NCI-H2227 treated with DMSO at 0.1 percent for 48 hours (cell line): ENCODE data around the gene TPPP3.
A peak's percentile ranks its signal among the peaks of the same experiment; 100 is the strongest.

Experiments used
- DNase-seq: peaks from one replicate; lab custom pipeline; 2025; lab: John Stamatoyannopoulos, UW

Gene TPPP3

DNA sequence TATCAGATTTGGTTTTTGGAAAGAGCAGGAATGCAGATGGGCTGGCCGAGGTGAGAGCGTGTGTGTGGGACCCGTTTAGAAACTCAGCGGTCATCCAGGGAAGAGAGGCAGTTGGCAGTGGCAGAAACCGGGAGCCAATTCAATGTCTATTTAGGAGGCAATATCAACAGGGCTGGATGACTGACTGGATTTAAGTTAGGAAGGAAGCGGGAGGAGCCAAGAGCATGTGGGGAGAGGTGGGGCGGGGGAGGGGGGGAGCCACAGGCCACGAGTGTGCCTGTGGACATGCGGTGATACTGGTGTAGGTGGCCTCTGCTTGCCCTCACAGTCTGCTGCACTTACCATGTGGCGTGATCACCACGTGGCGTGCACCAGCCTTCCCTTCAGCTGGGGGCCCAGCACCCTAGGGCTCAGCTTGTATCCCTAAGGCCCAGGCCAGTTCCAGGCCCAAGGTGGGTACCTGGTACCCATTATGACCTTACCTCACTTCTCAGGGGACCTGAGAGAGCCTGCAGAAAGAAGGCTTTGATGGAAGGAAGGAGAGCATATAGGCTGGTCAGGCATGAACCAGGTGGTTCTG lies 10.8 kb upstream of the TPPP3 start:
- no peak for DNase-seq

DNA sequence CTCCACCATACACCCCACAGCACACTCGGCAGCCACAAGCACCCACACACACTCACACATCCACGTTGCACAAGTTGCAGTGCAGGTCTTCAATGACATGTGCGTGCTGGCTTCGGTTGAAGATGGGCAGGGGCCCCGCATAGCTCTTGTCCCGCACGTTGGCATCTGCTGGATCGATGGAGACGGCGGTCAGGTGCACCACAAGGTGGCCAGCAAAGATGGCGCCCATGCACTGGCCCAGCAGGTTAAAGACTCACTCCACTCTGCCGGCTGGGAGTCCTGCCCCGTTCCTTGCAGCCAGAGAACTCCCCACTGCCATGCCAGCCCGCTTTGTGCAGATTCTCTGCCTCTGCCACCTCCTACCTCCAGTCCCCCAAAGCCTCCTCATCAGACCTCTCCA lies 7.6 kb upstream of the TPPP3 start:
- no peak for DNase-seq

DNA sequence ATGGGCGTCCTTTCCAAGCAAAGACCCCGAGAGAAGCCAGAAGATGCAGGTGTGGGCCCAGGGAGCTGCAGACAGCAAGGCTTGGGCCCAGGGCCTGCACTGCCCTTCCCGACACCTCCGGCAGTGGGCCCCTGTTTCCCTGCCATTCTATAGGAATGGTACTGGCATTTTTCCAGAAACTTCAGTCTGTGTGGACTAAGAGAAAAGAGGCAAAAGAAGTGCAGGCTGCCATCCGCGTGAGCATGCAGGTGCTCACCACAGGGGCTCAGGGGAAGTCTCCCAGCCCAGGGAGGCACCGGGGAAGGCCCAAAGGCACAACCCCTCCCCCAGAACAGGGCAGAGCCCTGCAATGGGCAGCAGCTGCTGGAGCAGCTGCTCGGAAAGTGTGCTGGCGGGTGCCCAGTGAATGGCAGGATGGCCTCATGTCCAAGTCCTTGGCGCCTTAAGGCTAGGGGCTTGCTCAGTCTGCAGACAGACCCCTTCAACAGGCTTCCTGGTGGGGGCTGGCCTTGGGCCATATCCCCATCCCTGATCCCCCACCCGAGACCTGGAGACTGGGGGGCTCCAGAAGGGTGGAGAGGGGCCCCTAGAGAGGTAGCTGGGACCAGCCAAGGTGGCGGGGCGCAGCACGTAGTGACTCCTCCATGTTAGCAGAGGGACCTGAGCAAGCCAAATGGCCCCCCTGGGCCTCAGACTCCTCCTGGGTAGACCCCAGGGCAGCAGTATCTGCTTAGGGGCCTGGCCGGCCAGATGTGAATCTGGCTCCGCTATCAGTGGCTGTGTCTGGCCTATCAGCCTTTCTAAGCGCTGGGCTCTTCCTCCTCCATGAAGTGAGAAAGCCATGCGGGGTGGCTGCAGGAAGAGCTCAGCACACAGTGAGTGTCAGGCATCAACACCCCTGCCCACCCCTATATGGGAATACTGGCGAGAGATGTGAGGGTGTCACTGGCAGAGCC lies 6.7 kb upstream of the TPPP3 start:
- DNase-seq = no peak

DNA sequence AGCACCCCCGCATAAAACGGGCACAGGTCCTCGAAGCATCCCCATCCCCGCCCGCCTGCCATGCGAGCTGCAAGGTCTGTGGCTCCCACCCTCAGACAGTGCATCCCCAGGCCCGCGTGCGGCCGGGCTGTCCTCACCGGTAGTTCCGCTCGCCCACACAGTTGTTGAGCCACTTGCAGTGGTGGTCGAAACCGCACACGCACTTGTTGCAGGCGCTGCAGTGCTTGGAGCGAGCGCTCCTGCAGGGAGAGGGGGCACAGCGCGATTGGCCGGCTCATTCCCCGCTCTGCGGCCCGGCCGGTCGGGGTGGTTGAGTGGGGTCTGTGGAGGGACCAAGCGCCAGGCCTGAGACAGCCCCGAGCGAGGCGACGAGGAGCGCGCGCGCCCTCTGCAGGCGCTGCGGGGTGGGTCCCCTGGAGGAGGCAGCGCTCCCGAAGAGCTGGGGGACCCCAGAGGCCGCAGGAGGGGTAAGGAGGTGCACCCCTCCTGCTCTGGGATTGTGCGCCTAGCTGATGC lies 6.0 kb upstream of the TPPP3 start:
- no peak for DNase-seq

DNA sequence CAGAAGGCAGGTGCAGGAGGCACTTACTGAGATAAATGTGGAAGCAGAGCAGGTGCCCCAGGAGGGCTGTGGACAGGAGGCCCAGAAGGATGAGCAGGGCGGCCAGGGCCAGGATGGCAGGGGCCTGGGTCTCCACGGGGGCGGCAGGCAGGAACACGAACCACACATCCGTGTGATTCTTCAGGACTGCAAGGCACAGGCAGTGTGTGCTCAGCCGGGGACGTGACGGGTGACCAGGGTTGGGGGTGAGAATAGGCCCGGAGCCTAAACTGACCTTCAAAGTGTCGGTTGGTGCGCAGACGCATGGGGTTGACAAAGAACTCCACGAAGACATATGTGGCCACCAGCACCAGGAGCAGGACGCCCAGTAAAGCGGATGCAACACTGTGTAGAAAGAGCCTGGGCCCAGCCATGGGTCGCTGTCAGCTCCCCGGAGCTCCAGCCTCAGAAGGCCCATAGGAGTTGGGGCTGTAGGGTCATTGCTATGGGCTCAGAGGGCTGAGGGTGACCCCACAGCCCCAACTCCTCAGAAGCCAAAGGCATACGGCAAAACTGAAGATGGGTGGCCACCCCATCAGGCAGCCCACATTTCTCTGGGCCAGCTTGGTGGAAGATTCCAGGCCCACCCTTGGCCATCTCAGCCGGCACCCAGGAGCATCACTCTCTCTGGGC lies 5.4 kb upstream of the TPPP3 start:
- no peak for DNase-seq

DNA sequence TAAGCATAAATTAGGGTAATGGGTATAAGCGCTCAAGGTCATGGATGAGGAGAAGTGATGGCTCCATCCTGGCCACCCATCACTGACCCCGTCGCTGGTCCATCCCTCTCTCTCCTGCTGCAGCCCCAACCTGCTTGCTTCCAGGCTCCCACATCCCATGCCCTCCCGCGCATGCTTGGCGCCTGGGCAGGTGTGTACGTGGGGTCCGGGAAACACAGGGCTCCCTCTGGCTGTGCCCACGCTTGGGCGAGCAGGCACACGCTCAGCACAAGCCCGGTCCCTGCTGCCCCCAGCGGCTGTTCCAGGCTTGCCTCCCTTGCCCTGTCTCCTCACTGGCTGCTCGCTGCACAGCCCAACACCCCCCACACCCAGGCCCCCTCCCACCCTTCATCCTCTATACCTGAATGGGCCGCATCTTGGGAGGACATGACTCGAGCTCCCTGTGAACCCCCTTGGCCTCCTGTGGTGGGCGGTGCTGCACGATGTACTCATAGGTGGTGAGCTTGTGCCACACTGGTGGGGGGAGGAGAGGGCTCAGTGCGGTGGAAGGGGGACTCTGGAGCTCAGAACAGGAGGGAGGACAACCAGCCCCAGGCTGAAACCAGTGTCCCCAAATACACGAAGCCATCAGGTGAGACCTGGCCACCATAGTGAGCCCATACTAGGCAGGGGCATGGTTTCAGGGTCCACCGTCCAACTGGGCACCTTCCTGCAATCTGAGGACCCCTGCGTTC lies 4.7 kb upstream of the TPPP3 start:
- DNase-seq = no peak

DNA sequence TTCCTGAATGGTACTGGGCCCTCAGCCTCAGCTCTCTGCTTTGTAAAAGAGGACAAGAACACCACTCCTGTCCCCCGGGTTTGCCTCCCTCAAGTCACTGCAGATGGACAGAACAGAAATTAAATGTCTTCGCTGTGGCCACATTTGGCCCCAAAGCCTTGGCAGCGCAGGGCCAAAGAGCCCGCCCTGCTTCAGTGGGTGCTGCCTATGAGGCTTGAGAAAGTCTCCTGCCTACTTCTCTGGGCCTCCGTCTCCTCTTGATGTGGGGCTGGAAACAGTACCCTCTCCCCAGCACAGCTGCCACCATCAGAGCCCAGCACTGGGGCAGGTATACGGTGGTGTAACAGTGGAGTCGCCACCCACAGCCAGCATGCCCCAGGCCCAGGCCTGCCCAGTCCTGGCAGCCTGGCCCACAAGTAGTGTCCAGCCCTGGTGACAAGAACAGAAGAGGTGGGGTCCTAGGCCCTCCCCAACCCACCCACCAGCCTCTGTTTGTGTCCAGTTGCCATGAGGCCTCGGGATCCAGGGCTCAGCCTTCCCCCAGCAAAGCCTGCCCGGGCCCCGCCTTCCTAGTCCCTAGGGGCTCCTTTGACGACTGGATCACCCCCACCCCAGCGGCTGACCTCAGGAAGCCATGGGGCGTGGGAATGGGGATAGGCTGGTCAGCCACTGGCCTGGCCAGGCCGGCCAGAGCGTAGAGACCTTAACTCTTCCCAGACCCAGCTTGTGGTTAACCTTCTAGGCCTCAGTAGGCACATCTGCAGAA lies 3.9 kb upstream of the TPPP3 start:
- no peak for DNase-seq

DNA sequence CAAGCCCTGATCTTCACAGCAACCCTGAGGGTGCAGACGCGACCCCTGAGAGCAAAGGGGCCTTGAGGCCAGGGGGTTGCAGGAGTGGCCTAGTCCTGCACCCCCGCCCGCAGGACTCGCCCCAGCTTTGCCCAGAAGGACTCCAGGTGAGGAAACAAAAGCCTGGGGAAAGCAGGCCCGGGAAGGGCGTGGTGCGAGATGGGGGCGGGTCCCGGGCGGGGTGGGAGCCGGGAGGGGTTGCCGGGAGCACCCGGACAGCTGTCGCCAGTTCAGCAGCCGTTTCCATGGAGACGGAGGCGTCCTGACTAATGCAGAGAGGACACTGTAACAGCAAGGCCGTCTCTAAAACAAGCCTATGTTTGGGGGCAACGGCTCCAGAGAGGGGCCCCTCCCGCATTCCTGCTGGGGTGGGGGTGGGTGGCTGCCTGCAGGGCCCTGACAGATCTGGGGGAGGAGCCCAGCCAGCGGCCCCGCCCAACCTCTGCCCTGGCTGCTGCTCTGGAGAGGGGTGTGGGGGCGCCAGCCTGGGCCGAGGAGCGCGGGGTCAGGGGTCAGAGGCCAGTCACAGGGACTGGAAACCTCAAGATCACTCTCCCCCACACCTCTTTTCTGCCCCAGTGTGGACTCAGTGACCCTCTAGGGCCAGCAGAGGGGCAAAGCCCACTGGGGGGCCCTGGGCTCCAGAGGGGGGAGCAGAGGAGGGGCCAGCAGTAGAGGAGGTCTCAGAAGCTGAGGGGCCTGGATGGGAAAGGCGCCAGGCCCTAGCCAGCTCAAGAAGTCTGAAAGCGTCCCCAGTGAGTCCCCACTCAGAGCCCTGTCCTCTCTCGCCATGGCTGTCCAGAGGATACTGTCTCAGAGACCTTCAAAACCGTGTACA lies 3.1 kb upstream of the TPPP3 start:
- peak; percentile 48 for DNase-seq

DNA sequence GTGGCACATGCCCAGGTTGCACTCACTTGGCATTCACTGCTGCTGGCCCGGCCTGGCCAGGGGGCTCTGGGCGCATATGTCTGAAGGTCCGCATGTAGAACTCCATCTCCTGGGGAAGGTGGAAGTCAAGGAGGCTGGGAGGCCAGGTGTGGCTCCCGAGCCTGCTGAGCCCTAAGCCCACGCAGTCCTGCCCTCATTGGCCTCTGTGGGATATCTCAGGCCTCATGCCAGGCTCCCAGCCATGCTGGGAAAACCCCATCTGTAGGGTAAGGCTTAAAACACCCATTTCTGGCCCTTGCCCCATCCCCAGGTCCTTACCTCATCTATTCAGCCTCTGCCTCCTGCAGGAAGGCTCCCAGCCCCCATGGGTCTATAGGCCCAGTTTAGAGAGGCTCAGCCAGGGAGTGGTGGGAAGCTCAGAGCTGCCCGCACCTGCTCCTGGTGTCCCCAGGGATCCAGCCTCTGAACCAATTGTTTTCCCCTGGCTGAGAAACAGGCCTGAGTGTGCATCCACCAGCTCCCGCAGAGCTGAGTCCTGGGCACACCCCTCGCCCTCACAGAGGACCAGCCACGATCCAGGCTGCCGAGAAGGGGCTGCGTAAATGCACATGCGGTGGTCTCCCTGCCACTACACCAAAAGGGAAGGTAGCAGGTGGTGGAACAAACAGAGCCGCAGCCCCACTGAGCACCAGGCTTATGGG lies 2.3 kb upstream of the TPPP3 start:
- no peak for DNase-seq

DNA sequence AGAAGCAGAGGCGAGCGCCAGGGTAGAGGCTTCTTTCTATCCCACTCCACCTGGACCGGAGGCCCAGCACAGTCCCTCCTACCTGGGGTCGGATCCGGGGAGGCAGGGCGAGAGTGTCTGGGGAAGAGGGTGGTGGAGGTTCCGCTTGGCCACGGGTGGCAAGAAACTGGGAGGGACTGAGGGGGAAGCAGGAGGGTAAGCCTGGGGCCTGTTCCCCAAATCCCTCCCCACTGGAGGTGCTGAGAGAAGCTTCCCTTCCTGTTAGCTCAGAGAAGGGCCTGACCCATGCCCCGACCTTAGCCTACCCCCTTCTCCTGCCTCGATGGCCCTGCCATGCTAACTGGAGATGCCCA lies 1.8 kb upstream of the TPPP3 start:
- no peak for DNase-seq

DNA sequence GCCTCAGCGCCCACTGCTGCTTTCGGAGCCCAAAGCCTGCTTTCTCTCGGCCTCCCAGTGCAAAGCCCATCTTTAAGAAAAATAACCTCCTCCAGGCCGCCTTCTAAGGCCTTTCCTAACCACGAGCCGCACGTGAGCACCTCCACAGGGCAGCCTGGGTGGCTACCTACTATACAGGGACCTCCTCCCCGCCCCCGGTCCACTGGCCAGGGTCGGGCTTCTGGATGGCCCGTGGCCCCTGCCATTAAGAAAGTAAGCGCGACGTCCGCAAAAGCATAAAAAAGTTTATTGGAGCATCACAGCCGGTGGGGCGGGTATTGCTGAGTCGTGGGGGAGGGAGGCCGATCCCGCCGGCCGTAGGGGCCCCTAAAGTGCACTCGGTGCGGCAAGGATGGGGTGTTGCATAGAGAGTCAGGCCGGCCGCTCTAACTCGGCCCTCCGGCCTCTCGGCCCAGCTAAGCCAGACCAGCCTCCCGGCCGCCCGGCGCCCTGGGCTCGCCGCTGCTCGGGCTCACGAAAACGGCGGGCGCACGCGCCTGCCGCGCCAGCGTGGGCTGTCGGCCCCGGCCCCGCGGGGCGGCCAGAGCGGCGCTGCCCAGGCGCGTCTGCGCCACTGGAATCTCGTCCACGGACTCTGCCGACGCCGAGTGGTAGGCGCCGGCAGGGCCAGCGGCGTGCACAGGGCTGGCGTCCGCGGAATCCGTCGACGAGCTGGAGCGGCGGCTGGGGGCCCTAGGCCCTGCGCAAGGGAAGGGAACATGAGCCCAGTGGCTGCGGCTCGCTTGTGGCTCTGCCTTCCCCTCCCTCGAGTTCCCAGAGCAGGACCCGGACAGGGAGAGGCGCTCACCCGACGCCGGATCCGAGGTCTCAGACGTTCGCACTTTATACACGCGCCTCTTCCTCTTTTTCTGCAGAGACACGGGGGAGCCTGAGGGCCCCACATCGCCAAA lies 1.1 kb upstream of the TPPP3 start:
- no peak for DNase-seq

DNA sequence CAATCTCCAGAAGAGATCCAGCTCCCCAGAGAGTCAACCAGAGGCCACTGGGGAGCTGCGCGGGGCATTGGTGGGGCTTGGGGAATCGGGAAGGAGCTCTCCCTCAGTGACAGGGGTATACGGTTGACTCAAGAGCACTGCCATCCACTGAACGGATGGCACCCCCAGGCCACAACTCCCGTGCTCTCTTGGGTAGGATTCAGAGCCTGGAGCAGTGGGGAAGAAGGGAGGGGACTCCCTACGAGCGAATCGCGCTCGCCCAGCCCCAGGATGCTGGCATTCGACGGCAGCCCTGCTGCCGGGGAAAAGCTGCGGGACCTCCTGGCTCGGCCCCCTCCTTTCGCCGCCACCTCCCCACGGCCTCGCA lies 473 bp upstream of the TPPP3 start:
- DNase-seq = no peak

DNA sequence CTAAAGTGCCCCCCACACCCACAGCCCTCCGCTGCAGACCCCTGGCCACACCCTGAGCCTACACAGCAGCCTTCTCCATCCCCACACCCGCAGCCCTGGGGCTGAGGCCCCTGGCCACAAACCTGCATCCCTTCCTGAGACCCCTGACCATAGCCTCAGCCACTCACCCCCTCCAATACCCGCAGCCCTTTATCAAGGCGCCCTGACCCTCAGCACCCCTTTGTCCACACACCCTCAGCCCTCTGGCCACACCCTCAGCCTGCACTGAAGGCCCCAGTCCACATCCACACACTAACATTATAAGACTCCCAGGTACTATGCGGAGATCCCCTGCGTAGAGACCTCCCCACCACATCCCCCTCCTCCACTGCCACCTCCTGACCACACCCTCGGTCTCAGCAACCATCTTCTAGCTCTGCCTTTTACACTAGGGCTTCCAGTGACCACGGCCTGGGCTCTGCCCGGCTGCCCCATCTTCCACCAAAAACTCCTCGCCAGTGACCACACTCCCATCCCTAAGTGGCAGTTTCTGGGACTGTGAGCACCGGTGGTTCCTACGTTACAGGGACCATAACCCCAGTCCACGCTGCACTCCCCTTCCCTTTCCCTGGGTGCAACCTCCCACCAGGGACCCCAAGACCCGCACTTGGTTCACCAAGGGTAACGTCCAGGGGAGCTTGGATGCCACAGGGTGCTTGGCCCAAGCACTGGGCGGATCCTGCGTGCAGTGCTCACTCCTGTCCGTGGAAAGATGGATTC lies 818 bp downstream of the TPPP3 start:
- DNase-seq = no peak

DNA sequence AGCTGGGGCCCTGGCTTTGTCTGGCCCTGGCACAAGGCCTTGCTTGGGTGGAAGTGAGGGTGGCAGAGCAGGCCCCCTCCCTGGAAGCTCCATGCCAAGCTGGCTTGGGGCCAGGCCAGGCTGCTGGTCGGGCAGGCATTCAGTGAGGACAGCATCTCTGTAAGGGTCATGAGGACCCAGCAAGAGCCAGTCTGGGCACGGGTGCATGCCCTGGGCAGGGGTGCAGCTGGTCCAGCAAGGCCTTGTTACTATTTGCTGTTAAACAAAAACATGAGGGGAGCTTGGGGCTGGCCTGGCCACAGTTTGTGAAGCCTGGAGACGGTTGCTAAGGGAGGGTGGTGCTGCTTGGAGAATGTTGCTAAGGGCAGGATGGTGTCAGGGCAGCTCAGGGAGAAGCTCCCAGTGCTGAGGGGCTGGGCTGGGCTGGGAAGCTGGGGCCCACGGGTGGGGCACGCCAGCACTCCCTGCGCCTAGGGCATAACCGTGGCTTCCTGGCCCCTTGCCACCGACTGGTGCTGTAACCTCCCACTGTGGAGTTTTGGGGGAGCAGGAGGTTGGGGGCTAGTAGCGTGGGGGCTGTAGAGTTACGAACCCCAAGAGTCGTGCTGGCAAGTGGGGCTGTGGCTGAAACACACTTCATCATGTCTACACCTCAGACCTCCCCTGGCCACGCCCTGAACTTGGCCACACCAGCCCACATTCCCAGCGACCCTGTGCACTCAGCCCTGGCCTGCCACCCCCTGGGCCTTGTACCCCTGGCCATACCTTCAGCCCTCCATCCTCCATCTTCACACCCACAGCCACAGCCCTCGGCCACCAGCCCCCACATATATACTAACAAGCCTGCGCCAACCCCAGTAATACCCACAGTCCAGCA lies 1.6 kb downstream of the TPPP3 start:
- no peak for DNase-seq

DNA sequence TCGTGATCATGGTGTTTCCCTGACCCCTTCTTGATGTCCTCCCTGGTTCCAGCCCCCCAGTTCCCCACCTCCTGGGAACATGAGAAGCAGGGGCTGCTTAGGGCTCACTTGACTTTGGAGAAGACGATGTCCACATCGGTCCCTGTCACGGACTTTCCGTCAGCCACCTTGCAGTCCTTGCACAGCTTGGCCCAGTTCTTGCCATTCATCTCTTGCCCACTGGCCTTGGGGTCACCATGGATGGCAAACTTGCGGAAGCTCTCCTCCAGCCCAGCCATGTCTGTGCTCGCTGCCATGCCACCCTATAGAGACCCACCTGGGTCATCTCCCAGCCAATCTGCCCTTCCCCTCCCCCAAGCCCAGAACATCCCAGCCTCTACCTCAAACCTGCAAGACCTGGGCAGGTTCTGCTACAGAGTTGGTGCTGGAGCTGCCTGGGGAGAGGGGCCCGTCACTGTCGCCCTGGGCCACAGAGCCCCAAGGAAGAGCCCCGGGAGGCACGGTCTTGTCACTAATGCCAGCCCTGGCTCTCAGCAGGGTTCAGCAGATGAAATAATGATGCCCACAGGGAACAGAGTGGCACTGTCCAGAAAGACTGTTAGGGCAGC lies 2.4 kb downstream of the TPPP3 start:
- no peak for DNase-seq
